ENCODE data around the gene SULT2B1.
"Not testable (repeated sequence)": the region's sequence is repeated elsewhere in the genome, so short reads cannot be mapped to it uniquely, and the experiment has no call there.

Gene SULT2B1

GRCh38 chr19:48628486-48629296, 76.7 kb downstream of the SULT2B1 start:
- Mint-ChIP-seq H3K27me3 (no peaks in the 10 kb centered on the region), H3K36me3 (ENCODE audit: insufficient read depth) (peaks cover 57% of the 10 kb centered on the region), H3K9me3 (no peaks in the 10 kb centered on the region), H3K4me3 (no peak overlapping the region), H3K27ac (peak overlapping the region in 1 of 2 donors; percentile 32), H3K4me1 (ENCODE audit: low read depth in 2 of 2) (peaks cover 22 to 33% of the 10 kb centered on the region in 2 donors)
- DNase-seq (no peak), ATAC-seq (replicated peaks) (no peak)

GRCh38 chr19:48629297-48629598, 77.3 kb downstream of the SULT2B1 start:
- Mint-ChIP-seq H3K27me3 (no peaks in the 10 kb centered on the region), H3K4me3 (no peak overlapping the region), H3K36me3 (ENCODE audit: insufficient read depth) (peaks cover 51% of the 10 kb centered on the region), H3K4me1 (ENCODE audit: low read depth in 2 of 2) (peaks cover 20 to 31% of the 10 kb centered on the region in 2 donors), H3K9me3 (no peaks in the 10 kb centered on the region), H3K27ac (peak overlapping the region in 1 of 2 donors; percentile 38)
- ATAC-seq (replicated peaks) (no peak), DNase-seq (no peak)

- no peak overlapping the region for H3K4me3 Mint-ChIP-seq
- DNase-seq (no peak), ATAC-seq (replicated peaks) (no peak)
- H3K4me1 Mint-ChIP-seq (ENCODE audit: low read depth in 2 of 2): peaks cover 20 to 32% of the 10 kb centered on the region in 2 donors
- no peaks in the 10 kb centered on the region for H3K9me3 Mint-ChIP-seq
- H3K27me3 Mint-ChIP-seq: no peaks in the 10 kb centered on the region
- peaks cover 52% of the 10 kb centered on the region for H3K36me3 Mint-ChIP-seq (ENCODE audit: insufficient read depth)
- H3K27ac Mint-ChIP-seq: peak overlapping the region in 1 of 2 donors; percentile 38
Measured at GRCh38 chr19:48629599-48630295, 77.8 kb downstream of the SULT2B1 start.

- Mint-ChIP-seq H3K27ac (peak overlapping the region in 1 of 2 donors; percentile 38), H3K4me1 (ENCODE audit: low read depth in 2 of 2) (peaks cover 21 to 33% of the 10 kb centered on the region in 2 donors), H3K9me3 (no peaks in the 10 kb centered on the region), H3K36me3 (ENCODE audit: insufficient read depth) (peaks cover 59% of the 10 kb centered on the region), H3K4me3 (no peak overlapping the region), H3K27me3 (no peaks in the 10 kb centered on the region)
- ATAC-seq (replicated peaks): no peak
- DNase-seq: no peak
Measured at GRCh38 chr19:48630296-48631063, 78.5 kb downstream of the SULT2B1 start.

- Mint-ChIP-seq H3K36me3 (ENCODE audit: insufficient read depth) (peaks cover 63% of the 10 kb centered on the region), H3K9me3 (no peaks in the 10 kb centered on the region), H3K27me3 (no peaks in the 10 kb centered on the region), H3K27ac (no peak overlapping the region), H3K4me1 (ENCODE audit: low read depth in 2 of 2) (peaks cover 24 to 36% of the 10 kb centered on the region in 2 donors), H3K4me3 (no peak overlapping the region)
- DNase-seq: no peak
- ATAC-seq (replicated peaks): no peak
Measured at GRCh38 chr19:48631225-48631624, 79.3 kb downstream of the SULT2B1 start.

- not testable (repeated sequence) for DNase-seq; H3K4me3 Mint-ChIP-seq; ATAC-seq (replicated peaks); H3K9me3 Mint-ChIP-seq; H3K27me3 Mint-ChIP-seq
- peaks cover 60% of the 10 kb centered on the region for H3K36me3 Mint-ChIP-seq (ENCODE audit: insufficient read depth)
- H3K27ac Mint-ChIP-seq: peak overlapping the region in 1 of 2 donors; percentile 94
- H3K4me1 Mint-ChIP-seq (ENCODE audit: low read depth in 2 of 2): peaks cover 19 to 31% of the 10 kb centered on the region in 2 donors
Measured at GRCh38 chr19:48632286-48632685, 80.3 kb downstream of the SULT2B1 start.

GRCh38 chr19:48632692-48633147, 80.7 kb downstream of the SULT2B1 start:
- H3K9me3 Mint-ChIP-seq: no peaks in the 10 kb centered on the region
- H3K4me3 Mint-ChIP-seq: no peak overlapping the region
- DNase-seq: no peak
- peak overlapping the region in 1 of 2 donors; percentile 94 for H3K27ac Mint-ChIP-seq
- peaks cover 64% of the 10 kb centered on the region for H3K36me3 Mint-ChIP-seq (ENCODE audit: insufficient read depth)
- ATAC-seq (replicated peaks): no peak
- H3K27me3 Mint-ChIP-seq: no peaks in the 10 kb centered on the region
- H3K4me1 Mint-ChIP-seq (ENCODE audit: low read depth in 2 of 2): peaks cover 21 to 29% of the 10 kb centered on the region in 2 donors

- Mint-ChIP-seq H3K36me3 (ENCODE audit: insufficient read depth) (peaks cover 68% of the 10 kb centered on the region), H3K9me3 (no peaks in the 10 kb centered on the region), H3K27me3 (no peaks in the 10 kb centered on the region), H3K4me3 (peak overlapping the region; percentile 90 to 98), H3K27ac (peak overlapping the region; percentile 90 to 94), H3K4me1 (ENCODE audit: low read depth in 2 of 2) (peaks cover 27 to 31% of the 10 kb centered on the region in 2 donors)
- no peak for ATAC-seq (replicated peaks)
- DNase-seq: no peak
Measured at GRCh38 chr19:48633148-48634035, 81.4 kb downstream of the SULT2B1 start.

GRCh38 chr19:48634036-48634342, 82.0 kb downstream of the SULT2B1 start:
- Mint-ChIP-seq H3K27me3 (no peaks in the 10 kb centered on the region), H3K27ac (peak overlapping the region; percentile 90 to 94), H3K9me3 (peaks cover 0 to 2% of the 10 kb centered on the region in 2 donors), H3K36me3 (ENCODE audit: insufficient read depth) (peaks cover 65% of the 10 kb centered on the region), H3K4me1 (ENCODE audit: low read depth in 2 of 2) (peaks cover 32 to 33% of the 10 kb centered on the region in 2 donors), H3K4me3 (peak overlapping the region; percentile 90 to 98)
- ATAC-seq (replicated peaks) (no peak), DNase-seq (no peak)

- peaks cover 60% of the 10 kb centered on the region for H3K36me3 Mint-ChIP-seq (ENCODE audit: insufficient read depth)
- H3K27me3 Mint-ChIP-seq: no peaks in the 10 kb centered on the region
- peaks cover 0 to 2% of the 10 kb centered on the region in 2 donors for H3K9me3 Mint-ChIP-seq
- ATAC-seq (replicated peaks) (peak; percentile 8), DNase-seq (peak; percentile 81 to 82 (median 82))
- peaks cover 35 to 36% of the 10 kb centered on the region in 2 donors for H3K4me1 Mint-ChIP-seq (ENCODE audit: low read depth in 2 of 2)
- peak overlapping the region; percentile 90 to 94 for H3K27ac Mint-ChIP-seq
- peak overlapping the region; percentile 90 to 98 for H3K4me3 Mint-ChIP-seq
Measured at GRCh38 chr19:48634424-48635262, 82.7 kb downstream of the SULT2B1 start.

GRCh38 chr19:48635263-48635965, 83.4 kb downstream of the SULT2B1 start:
- Mint-ChIP-seq H3K4me1 (ENCODE audit: low read depth in 2 of 2) (peaks cover 32 to 41% of the 10 kb centered on the region in 2 donors), H3K27me3 (no peaks in the 10 kb centered on the region)

More at GRCh38 chr19:48635263-48635965, 83.4 kb downstream of the SULT2B1 start:
- peak overlapping the region; percentile 90 to 94 for H3K27ac Mint-ChIP-seq
- DNase-seq (peak; percentile 60 to 65 (median 62)), ATAC-seq (replicated peaks) (peak; percentile 2)
- H3K4me3 Mint-ChIP-seq: peak overlapping the region; percentile 90 to 98
- peaks cover 56% of the 10 kb centered on the region for H3K36me3 Mint-ChIP-seq (ENCODE audit: insufficient read depth)
- H3K9me3 Mint-ChIP-seq: peaks cover 0 to 2% of the 10 kb centered on the region in 2 donors
